ENCODE results near the gene TRMT2A.
"Not testable (repeated sequence)": the region's sequence is repeated elsewhere in the genome, so short reads cannot be mapped to it uniquely, and the experiment has no call there.

TRMT2A gene, protein sequence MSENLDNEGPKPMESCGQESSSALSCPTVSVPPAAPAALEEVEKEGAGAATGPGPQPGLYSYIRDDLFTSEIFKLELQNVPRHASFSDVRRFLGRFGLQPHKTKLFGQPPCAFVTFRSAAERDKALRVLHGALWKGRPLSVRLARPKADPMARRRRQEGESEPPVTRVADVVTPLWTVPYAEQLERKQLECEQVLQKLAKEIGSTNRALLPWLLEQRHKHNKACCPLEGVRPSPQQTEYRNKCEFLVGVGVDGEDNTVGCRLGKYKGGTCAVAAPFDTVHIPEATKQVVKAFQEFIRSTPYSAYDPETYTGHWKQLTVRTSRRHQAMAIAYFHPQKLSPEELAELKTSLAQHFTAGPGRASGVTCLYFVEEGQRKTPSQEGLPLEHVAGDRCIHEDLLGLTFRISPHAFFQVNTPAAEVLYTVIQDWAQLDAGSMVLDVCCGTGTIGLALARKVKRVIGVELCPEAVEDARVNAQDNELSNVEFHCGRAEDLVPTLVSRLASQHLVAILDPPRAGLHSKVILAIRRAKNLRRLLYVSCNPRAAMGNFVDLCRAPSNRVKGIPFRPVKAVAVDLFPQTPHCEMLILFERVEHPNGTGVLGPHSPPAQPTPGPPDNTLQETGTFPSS

DNA sequence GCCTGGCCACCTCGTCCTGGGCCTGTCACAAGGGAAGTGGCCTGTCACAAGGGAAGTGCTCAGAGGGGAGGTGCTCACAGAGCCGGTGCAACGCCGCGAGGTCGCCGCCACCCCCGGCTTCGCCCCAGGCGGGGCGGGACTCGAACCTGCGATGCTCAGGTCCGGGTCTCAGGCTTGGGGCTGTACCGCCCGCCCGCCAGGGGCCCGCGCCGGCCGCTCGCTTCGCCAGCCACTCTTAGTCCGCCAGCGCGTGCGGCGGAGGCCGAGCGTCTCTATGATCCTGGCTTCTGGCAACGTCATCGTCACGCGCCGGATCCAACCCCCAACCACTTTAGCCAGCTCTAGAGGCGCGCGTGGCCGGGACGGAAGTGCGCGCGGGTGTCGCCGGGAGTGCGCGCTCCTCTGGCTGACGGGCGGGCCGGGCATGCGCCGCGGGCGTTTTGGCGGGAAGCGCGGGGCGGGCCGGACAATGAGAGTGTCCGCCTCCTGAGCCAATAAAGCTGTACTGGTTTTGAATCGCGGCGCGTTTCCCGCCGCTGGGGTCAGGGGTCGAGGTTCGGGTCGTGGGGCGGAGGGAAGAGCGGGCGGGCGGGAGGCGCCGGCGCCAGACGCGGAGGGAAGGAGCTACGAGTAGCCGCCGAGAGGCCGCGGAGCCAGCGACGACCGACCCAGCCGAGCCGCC, at the start of gene TRMT2A:
Gene TRMT2A (minus strand): TSS at position 276 of the 682 bp plus-strand sequence. CDS start 320 bp downstream, outside the sequence.
- DNase-seq: peak; percentile 100

DNA sequence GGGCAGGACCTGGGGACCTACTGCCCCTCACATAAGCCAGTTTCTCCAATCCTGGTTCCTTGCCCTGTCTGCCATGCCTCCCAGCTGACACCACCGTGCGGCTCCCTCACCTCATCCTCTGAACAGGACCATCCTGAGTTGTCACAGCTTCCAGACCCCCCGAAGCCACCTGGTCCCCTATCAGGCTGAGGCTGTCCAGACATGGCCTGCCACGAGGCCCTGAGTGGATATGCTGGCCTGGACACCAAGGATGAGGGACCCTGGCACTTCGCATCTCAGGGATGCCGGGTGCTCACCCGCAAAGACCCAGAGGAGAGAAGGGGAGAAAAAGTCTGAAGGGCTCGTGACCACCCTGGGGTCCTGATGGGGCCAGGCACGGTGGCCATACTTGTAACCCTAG, 49.7 kb upstream of the TRMT2A start:
- no peak for DNase-seq

DNA sequence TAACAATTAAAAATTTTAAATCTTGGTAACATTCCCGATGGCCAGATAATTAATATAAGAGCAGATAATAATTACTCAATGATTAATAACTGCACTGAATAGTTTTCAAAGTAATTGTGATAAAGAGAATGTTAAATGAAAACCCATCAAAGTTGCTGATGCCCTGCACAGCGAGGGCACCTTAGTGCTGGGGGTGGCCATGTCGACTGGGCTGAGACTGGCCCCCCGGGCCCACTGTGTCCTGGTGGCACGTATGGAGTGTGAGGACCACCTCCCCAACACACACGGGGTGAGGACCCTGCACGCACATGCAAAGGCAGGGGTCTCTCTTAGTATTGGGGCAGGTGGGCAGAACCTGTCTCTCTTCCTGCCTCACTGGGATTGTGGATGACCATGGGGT, 48.9 kb upstream of the TRMT2A start:
- DNase-seq: no peak

DNA sequence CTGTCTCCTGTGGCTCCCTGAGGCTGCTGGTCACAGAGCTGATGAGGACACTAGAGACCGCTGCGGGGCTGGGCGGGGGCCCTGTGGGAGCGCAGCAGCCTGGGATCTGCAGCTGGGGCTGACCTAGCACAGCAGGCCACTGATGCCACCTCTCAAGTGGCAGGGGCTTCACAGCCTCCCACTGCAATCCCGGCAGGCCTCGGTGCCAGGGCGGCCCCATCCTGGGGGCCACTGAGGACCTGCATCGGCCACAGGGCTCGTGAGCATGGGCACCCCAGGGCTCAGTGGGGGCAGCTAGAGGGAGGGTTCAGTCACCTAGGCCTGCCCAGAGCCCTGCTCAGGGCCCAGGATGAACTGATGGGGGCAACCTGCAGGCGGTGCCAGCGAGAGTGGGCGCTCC, 48.4 kb upstream of the TRMT2A start:
- DNase-seq: no peak

DNA sequence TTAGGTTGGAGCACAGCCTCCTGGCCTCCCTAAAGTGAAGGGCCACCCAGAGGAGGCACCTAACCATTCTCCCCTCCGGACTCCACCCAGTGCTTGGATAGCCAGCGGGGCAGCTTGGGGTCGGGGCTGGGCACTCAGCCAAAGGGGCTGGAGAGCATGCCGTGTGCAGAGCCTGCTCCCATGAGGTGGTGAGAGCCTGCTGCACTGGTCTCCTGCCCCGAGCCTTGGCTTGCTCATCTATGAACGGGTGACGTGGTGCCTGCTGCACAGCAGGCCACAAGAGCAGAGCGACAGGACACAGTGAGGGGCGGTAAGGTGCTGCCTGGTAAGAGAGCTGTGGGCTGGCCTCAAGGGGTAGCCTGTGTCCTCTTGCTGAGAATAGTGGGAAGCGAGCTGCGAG, 47.8 kb upstream of the TRMT2A start:
- DNase-seq: no peak

DNA sequence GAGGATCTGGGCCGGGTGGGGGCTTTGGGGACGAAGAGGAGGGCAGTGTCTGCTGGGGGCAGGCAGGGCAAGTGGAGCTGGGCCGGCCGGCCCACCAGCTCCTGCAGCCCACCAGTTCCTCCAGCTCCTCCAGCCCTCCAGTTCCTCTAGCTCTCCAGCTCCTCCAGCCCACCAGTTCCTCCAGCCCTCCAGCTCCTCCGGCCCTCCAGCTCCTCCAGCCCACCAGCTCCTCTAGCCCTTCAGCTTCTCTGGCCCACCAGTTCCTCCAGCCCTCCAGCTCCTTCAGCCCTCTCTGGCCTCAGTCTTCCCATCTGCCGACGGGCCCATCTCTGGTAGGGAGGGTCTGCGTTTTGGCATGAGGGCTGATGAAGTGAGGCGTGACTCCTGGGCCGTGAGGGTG, 43.0 kb upstream of the TRMT2A start:
- DNase-seq: no peak

DNA sequence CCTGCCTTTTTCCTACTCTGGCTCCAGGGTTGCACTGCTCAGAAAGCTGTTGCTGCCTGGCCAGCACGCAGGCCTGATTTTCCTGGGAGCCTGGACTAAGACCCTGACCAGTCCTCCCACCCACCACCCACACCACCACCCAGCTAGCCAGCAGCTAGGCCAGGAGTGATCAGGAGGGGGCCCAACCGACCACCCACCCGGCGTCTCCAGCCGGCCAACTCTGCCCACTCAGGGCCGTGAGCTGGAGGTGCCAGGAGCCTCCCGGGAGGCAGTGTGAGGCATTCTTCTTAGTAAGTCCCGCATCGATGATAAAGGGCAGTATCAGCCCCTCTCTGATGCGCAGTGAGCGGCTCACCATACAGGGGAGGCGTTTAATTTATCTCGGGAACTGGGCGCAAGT, 42.5 kb upstream of the TRMT2A start:
- DNase-seq: not testable (repeated sequence)

DNA sequence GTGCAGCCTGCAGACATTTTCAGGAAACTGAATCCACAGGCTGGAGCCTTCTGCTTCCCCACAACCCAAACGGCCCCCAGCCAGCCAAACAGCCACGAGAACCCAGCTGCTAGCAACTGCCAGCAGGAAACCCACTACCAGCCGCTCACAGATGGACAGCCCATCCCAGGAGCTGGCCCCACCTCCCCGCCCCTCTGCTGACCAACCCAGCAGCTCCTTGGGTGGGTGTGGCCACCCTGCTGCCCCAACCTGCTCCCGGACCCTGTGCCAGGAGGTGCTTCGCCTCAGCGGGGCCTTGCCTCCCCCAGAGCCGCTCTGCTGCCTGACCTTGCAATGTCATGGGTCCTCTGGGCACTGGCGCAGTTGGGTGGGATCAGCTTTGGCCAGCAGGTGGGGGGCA, 42.0 kb upstream of the TRMT2A start:
- DNase-seq: peak; percentile 59

DNA sequence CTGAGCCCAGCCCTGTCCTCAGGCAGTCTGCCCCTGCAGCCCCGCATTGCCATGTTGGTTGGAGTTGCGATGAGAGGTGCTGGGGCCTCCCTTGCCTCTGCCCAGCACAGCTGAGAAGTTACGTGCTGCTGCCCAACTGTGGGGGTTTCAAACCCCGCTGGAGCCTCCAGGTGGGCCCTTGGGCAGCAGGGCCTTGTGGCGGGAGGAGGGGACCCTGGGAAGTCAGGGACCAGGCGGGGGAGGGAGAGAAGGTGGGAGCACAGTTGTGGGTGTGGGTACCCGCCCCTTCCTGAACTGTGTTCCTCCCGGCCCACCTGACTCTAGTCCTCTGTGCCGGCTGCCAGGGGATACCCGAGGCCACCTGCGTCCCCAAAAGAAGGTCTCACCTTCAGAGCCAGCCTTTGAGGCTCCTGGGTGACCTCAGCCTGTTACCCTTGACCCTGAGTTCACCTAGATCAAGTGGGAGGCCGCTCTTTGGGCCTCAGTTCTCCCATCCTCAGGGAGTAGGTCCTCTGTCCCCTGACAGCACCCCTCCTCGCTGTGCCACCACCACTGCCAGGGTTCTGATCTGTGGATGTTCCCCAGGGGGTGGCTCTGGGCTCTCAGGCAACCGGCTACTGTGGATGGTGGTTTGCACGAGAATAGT, 41.5 kb upstream of the TRMT2A start:
- DNase-seq: no peak

DNA sequence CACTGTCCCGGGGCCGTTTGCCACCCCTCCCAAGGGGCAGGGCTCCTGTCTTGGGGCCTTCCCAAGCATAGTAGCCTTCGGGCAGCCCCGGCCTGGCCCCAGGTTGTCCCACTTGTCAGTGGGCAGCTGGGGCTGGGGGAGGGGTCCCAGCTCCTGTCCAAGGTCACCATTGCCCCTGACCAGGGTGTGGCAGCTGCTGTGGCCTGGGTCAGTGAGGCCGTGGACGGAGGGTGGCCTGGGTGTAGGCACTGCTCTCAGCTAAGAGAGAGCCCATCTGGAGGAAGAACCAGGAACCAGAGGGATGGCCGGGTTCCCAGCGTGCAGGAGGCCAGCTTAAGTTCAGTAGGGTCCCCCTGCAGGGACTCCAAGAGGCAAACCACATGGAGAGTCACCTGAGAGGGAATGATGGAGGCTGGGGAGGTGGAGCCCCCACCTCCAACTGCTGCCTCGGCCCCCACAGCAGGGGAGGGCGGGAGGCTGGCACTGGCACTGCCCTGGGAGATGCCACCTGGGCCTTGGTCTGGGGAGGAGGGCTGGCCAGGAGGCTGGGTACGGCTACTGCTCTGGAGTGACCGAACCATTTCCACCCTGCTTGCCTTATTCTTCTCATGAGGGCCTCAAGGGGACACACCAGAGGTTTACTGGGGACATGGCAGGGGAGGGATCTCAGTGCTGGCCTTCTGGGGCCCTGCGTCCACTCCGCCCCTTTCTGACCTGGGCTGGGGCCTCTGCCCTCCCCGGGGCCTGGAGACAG, 40.6 kb upstream of the TRMT2A start:
- no peak for DNase-seq

DNA sequence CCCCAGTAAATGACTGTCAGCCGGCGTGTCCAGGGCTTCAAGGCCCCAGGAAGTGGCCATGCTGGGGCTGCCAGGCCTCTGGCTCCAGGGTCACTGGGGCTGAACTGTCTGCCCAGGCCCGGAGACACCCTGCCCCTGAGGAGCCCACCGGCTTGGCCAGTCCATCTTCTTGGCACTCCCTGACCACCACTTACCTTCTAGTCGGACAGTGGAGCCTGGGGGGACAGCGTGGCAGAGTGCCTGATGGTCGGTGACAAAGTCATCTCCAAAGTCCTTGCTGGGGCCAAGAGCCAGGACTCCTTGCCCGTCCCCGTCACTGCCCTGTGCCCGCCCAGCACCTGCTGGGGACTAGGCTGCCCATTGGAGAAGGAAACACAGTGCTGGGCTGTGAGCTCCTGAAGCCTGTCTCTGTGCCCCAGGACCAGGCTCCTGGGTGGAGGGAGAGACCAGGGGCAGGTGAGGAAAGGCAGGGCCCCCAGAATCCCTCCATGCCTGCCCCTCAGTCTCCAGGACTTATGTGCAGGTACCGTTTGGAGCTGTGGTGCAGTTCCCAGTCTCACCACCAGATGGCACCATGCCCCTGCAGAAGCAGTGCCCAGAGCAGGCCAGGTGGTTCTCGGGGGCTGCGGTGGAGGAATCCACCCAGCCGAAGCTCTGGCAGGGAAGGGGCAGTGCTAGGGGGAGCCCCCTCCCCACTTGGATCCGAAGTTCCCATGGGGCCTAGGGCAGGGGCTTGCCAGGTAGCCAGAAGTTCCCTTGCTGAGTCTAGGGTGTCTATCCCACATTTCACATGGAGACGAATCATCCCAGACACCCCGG, 39.8 kb upstream of the TRMT2A start:
- peak; percentile 95 for DNase-seq

DNA sequence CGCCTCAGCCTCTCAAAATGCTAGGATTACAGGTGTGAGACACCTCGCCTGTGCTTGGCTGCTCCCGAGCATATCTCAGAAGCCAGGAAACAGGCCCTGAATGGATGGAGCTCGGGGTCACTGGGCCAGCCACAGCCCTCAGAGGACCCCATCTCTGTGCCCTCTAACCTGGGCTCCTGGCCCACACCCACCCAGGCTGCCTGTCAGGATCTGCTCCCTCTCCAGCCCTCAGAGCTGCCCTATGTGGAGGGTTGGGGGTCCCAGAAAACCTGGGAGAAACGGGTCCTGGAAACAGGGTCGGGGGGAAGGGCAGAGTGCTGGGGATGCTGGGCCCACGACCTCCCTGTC, 39.0 kb upstream of the TRMT2A start:
- DNase-seq: no peak

DNA sequence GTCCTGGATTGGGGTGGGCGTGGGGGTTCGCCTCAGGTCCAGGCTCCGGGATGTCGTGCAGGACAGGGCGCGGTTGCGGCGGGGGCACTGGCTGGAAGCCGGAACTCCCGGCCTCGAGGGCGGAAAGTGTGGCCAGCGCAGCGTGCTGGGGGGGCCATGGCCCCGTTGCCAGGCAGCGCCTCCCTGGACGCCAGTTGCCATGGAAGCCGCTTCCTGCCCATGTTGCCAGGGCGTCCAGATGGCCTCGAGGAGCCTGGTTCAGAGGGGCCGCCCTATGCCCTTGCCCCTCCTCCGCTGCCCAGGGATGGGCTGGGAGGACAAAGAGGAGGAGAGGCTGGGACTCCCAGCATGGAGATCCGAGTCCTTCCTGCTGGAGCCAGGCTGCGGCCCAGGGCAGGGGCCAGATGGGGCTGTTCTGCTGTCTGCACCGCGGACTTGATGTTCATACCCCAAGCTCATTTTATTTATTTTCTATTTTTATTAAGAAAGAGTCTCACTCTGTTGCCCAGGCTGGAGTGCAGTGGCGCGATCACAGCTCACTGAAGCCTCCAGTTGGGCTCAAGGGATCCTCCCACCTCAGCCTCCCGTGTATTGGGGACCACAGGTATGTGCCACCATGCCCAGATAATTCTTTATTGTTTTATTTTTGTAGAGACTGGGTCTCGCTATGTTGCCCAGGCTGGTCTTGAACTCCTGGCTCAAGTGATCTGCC, 38.5 kb upstream of the TRMT2A start:
- DNase-seq: no peak

DNA sequence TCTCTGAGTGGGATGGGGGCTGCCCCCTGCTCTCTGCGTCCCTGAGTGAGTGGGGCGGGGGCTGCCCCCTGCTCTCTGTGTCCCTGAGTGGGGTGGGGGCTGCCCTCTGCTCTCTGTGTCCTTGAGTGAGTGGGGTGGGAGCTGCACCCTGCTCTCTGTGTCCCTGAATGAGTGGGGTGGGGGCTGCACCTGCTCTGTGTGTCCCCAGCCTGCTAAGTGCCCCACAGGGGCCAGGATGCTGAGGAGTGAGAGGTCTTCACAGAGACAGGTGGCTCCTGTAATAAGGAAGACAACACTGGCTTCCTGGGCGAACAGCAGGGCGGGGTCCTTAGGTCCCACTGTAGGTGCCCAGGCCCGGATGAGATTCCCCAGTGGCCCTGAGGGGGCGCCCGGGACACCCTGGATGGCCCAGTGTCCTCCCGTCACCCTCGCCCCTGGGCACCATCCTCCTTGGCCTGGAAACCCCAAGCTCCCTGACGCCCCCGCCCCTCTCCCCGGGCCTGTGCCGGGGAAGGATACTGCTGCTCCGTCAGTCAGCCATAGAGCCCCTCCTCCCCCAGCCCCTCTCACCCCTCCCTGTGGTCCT, 37.7 kb upstream of the TRMT2A start:
- DNase-seq: no peak

DNA sequence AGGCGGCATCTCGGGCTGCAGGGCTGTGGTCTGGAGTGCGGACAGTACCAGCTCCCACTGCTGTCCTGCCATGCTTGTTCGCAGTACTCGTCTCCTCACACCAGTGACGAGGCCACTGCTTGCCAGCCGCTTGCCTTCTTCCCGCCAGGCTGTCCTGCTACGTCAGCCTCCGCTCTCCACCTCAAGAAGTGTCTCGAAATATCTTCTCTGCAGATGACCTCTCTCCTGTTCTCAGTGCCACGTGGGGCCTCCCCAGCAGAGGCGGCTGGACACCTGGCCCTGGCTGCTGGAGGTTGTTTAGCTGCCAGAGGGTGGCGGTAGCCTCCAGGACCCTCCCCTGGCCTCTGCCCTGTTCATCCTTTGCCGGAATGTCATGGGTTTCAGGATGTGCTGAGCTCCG, 36.9 kb upstream of the TRMT2A start:
- no peak for DNase-seq

DNA sequence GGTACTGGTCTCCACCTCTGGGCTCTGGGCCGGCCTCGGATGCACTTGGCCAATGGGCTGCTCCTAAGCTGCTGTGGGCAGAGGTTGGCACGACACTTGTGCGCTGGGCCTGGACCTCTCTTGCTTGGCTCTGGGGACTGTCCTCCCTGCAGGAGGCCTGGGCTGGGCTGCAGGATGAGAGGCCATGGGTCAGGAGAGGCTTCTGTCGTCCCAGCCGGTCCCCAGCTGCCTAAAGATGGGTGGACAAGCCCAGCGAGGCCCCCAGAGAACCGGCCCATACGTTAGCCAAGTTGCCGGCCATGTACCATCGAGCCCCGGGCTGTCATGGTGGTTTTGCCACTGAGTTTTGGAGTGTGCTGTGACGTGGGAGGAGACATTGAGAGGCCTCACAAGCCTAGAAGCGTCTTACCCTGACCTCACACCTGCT, 35.5 kb upstream of the TRMT2A start:
- no peak for DNase-seq

DNA sequence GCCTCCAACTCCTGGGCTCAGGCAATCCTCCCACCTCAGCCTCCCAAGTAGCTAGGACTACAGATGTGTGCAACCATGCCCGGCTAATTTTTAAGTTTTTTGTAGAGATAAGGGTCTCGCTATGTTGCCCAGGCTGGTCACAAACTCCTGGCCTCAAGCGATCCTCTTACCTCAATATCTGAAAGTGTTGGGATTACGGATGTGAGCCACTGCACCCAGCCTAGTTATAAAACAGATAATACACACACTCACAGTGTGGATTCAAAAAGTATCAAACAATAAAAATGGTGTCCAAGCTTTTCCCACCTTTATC, 34.2 kb upstream of the TRMT2A start:
- DNase-seq: no peak

DNA sequence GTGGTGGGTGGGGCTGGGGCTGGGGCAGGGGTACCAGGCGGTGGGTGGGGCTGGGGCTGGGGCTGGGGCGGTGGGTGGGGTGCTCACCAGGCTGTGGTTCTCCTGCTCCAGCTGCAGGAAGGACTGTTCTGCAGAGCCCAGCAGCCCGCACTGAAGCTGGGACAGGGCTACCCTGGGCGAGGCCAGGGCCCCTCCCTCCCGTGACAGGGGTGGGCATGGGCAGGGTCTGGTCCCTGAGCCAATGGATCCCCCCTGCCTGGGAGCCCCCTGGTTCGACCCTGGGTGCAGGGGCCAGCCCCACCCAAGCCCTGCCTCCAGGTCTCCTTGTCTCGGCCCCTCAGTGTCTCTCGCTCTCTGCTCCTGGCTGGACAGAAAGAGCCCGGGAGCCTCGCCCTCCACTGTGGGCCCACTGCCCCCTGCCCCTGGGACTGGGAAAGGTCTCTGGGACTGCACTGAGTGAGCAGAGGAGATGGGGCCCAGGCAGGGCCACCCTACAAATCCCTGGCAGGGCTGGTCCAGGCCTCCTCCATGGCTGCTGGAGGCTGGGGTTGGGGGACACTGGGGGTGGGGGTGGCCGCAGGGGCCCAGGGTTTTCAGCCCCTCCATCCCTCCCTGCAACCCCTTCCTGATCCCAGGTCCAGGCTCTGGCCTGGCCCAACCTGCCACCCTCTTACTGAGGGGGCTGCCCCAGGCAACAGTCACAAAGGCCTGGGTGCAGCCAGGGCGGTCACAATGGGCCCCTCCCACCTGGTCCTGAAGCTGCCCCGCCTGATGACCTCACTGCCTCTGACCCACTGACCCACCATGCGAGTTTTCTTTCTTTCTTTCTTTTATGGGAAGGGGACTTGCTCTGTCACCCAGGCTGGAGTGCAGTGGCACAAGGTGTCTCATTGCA, 33.6 kb upstream of the TRMT2A start, which contains the start of gene CCDC188:
Gene CCDC188 (minus strand): TSS at position 675 of the 895 bp plus-strand sequence. CDS start 69 bp downstream, at position 606.
- DNase-seq: no peak
